Measurements from ENCODE around the gene SARS2.

Gene SARS2

DNA sequence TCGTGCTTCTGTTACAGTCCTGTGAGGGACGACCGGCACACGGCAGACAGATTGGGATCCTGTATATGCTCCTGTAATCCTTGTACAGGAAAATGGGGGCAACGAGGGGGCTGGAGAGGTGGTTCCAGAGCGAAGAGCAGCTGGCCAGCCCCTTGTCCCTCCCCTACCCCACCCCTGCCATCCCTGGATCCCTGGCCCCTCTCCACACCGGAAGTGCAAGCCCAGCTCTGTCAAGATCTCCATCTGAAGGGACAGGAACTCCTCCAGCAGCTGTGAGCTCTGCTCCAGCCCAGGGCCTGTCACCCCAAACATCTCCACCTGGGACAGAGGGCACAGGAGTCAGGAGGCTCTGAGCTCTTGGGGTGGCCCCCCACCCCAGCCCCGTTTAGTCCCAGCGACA is 13.0 kb downstream of the SARS2 start:
- Mint-ChIP-seq H3K4me3 (no peak overlapping the region), H3K9me3 (no peaks in the 10 kb centered on the region), H3K27me3 (no peaks in the 10 kb centered on the region), H3K4me1 (ENCODE audit: low read depth) (peaks cover 15% of the 10 kb centered on the region), H3K36me3 (ENCODE audit: low read depth) (peaks cover 23% of the 10 kb centered on the region), H3K27ac (no peak overlapping the region)
- intact Hi-C loops (cut with micrococcal nuclease), result no loop called here

DNA sequence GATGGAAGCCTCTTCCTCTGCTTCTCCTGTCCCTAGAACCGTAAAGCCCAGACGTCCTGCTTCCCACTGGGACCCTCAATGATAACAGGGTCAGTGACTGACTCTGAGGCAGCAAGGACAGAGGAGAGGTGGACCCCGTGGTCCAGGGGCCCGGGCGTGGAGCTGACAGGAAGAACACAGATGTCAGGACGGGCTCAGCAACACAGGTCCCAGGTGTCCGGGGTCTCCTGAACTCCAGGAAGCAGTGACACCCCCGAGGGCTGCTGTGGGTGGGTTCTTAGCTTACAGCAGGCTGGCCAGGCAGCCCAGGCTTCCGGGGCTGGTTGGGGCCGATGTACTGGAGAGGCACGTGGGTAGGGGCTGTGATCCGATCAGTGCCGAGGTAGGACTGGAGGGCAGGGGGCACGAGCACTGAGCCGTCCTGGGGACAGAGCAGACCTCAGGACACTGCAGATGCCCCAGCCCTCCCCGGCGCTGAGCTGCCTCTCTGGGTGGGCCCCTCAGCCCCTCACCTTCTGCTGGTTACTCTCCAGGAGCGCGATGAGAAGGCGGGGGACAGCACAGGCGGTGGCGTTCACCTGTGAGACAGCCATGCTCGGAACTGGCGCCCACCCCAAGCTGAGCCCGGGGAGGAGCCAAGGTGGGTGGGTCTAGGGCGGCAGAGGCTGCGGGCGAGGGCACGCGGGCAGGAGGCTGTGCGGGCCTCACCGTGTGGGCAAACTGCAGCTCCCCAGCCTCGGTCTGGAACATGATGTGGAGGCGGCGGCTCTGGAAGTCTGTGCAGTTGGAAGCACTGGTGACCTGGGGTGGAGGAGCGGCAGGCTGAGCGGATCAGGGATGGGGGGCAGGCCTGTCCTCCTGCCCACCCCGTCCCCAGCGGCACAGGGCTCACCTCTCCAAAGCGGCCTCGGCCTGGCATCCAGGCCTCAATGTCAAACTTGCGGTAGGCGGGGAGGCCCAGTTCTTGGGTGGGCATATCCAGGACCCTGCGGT is 14.9 kb downstream of the SARS2 start:
- no peak overlapping the region for H3K4me3 Mint-ChIP-seq
- no peaks in the 10 kb centered on the region for H3K27me3 Mint-ChIP-seq
- peaks cover 23% of the 10 kb centered on the region for H3K36me3 Mint-ChIP-seq (ENCODE audit: low read depth)
- peaks cover 17% of the 10 kb centered on the region for H3K4me1 Mint-ChIP-seq (ENCODE audit: low read depth)
- intact Hi-C loops (cut with micrococcal nuclease), result no loop called here
- no peaks in the 10 kb centered on the region for H3K9me3 Mint-ChIP-seq
- H3K27ac Mint-ChIP-seq, result peak overlapping the region; percentile 30

DNA sequence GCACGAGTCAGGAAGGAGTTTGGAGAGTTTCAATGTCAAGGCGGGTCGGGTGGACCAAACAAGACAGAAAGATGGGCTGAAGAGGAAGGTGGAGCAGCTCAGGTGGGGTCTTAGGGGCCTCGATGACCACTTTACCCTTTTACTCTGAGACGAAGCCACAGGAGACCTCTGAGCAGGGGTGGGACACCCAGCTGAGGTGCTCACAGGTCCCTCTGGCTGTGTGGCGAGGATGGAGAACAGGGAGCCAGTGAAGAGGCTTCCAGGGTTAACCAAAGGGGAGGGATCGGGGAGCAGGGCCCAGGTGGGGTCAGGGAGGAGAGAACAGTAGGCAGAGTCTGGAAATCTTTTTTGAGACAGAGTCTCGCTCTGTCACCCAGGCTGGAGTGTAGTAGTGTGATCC is 16.6 kb downstream of the SARS2 start:
- intact Hi-C loops (cut with micrococcal nuclease), result no loop called here
- Mint-ChIP-seq H3K9me3 (no peaks in the 10 kb centered on the region), H3K4me3 (no peak overlapping the region), H3K4me1 (ENCODE audit: low read depth) (peaks cover 17% of the 10 kb centered on the region), H3K27me3 (no peaks in the 10 kb centered on the region), H3K27ac (no peak overlapping the region), H3K36me3 (ENCODE audit: low read depth) (peaks cover 29% of the 10 kb centered on the region)

DNA sequence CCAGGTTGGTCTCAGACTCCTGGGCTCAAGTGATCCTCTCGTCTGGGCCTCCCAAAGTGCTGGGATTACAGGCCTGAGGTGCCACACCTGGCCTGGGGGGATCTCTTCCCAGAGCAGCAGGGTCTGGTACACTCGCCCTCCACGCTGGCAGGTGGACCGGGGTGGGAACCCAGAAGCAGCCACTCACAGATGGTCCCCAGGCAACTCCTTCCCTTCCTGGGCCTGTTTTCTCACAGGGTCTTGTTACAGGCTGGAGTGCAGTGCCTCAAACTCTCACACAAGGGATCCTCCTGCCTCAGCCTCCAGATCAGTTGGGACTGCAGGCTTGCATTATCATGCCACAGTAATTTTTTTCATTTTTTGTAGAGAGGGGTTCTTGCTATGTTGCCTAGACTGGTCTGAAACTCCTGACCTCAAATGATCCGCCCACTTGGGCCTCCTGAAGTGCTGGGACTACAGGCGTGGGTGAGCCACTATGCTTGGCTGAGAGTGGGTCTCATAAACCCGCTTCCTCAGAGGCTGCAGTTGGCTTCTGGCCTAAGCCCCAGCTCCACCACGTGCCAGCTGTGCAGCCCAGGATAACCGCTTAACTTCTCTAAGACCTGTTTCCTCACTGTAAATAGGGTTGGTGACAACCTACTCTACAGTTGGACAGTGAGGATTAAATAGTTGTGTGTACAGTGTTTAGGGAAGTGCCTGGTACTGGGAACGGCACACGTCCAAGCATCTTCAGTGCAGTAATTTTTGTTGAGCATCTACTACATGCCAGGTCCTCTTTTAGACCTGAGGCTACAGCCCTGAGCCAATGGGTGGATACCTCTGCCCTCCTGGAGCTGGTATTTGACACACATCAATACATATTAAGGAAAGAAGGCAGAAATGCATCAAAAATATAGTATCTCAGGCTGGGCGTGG is 17.7 kb downstream of the SARS2 start:
- H3K4me1 Mint-ChIP-seq (ENCODE audit: low read depth), result peaks cover 17% of the 10 kb centered on the region
- H3K27me3 Mint-ChIP-seq, result no peaks in the 10 kb centered on the region
- no peak overlapping the region for H3K27ac Mint-ChIP-seq
- H3K4me3 Mint-ChIP-seq, result no peak overlapping the region
- no peaks in the 10 kb centered on the region for H3K9me3 Mint-ChIP-seq
- intact Hi-C loops (cut with micrococcal nuclease), result no loop called here
- H3K36me3 Mint-ChIP-seq (ENCODE audit: low read depth), result peaks cover 40% of the 10 kb centered on the region

DNA sequence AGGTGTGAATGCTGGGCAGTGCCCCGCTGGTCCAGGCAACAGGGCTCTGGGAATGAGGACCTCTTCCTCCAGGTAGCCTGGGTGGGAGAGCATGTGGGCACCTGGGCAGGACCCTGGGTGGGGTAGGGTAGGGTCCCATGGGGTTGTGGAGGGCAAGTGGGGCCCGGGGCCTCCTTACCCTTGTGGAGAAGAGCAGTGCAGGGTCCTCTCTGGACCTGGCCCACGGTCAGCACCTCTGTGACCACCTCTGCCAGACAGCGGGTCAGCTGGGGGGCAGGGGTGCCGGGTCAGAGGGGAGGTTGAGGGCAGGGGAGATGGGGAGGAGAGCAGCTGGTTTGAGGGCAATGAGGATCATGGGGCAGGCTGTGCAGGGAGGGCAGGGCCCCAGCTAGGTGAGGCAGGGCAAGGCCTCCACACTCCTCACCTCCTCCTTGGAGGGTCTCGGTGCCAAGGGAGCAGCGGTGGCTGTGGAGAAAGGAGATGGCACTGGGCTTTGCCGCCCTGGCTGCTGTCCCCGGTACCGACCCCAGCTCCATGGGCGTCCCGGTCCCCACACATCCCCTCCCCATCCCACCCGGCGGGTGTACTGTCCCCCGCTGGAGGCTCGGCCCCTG is 19.1 kb downstream of the SARS2 start:
- Mint-ChIP-seq H3K27me3 (no peaks in the 10 kb centered on the region), H3K4me3 (no peak overlapping the region), H3K4me1 (ENCODE audit: low read depth) (peaks cover 17% of the 10 kb centered on the region), H3K9me3 (no peaks in the 10 kb centered on the region), H3K36me3 (ENCODE audit: low read depth) (peaks cover 53% of the 10 kb centered on the region), H3K27ac (no peak overlapping the region)
- intact Hi-C loops (cut with micrococcal nuclease), result no loop called here

DNA sequence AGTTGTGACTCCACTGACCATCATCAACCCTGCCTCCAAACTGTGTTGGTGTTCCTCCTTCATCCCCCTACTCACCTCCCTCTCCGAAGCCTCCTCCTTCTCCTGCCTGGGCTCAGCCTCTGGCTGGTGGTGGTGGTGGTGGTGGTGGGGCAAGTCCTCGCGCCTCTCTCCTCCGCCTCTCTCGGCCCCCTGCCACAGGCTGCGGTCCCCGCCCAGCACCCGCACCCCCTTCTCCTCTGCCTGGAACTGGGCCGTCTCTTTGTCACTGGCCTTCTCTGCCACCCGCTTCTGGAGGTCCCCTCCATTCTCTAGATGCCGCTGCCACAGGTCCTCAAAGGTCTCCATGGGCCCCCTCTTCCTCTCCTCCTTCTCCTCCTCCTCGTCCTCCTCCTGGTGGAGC is 20.1 kb downstream of the SARS2 start:
- peaks cover 53% of the 10 kb centered on the region for H3K36me3 Mint-ChIP-seq (ENCODE audit: low read depth)
- intact Hi-C loops (cut with micrococcal nuclease), result no loop called here
- no peak overlapping the region for H3K4me3 Mint-ChIP-seq
- H3K4me1 Mint-ChIP-seq (ENCODE audit: low read depth), result peaks cover 17% of the 10 kb centered on the region
- no peak overlapping the region for H3K27ac Mint-ChIP-seq
- no peaks in the 10 kb centered on the region for H3K27me3 Mint-ChIP-seq
- H3K9me3 Mint-ChIP-seq, result no peaks in the 10 kb centered on the region

DNA sequence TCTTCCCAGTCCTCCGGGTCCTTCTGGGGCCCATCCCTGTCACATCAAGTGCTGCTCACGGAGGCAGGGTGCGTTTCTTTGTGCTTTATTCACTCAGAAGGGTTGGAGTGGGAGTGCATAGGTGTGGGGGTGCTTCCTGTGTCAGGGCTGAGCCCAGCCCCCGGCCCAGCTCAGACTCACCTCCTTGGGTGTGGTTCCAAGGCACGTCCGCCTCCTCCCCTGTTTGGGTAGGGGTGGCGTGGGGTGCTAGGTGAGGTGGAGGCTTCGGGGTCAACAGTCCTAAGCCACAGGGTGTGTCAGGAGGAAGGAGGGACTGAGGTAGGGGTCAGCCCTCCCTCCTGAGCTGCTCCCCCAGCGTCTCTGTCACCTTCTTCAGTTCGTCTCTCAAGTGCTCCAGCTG is 21.7 kb downstream of the SARS2 start:
- Mint-ChIP-seq H3K36me3 (ENCODE audit: low read depth) (peaks cover 56% of the 10 kb centered on the region), H3K9me3 (no peaks in the 10 kb centered on the region), H3K27me3 (no peaks in the 10 kb centered on the region), H3K4me1 (ENCODE audit: low read depth) (peaks cover 16% of the 10 kb centered on the region), H3K4me3 (no peak overlapping the region), H3K27ac (no peak overlapping the region)
- intact Hi-C loops (cut with micrococcal nuclease), result no loop called here

DNA sequence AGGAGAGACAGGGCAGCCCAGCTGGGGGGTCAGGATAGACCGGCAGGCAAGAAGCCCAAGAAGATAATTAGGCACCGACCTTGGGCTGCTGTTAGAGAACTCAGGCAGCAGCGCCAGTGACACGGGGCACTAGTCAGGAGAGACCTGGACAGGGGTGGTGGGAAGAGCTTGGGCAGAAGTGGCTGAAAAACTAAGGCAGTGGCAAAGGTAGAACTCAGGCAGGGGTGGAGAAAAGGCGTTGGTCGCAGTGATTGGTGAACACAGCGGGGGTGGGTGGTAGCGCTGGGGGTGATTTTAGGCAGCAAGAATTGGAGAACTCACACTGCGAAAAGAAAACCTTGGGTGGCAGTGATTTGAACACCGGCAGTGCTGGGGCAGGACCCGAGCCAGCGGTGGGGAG is 22.9 kb downstream of the SARS2 start:
- H3K27me3 Mint-ChIP-seq, result no peaks in the 10 kb centered on the region
- no peaks in the 10 kb centered on the region for H3K9me3 Mint-ChIP-seq
- intact Hi-C loops (cut with micrococcal nuclease), result no loop called here
- H3K4me3 Mint-ChIP-seq, result no peak overlapping the region
- peaks cover 62% of the 10 kb centered on the region for H3K36me3 Mint-ChIP-seq (ENCODE audit: low read depth)
- H3K27ac Mint-ChIP-seq, result no peak overlapping the region
- peaks cover 4% of the 10 kb centered on the region for H3K4me1 Mint-ChIP-seq (ENCODE audit: low read depth)

DNA sequence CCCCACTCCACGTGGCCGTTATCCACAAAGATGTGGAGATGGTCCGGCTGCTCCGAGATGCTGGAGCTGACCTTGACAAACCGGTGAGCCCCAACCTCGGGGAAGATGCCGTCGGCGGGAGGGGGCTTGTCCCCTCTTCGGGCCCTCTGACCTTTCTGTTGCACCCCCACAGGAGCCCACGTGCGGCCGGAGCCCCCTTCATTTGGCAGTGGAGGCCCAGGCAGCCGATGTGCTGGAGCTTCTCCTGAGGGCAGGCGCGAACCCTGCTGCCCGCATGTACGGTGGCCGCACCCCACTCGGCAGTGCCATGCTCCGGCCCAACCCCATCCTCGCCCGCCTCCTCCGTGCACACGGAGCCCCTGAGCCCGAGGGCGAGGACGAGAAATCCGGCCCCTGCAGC is 23.3 kb downstream of the SARS2 start:
- Mint-ChIP-seq H3K4me1 (ENCODE audit: low read depth) (no peaks in the 10 kb centered on the region), H3K4me3 (no peak overlapping the region), H3K9me3 (no peaks in the 10 kb centered on the region), H3K27ac (no peak overlapping the region), H3K27me3 (no peaks in the 10 kb centered on the region), H3K36me3 (ENCODE audit: low read depth) (peaks cover 62% of the 10 kb centered on the region)
- intact Hi-C loops (cut with micrococcal nuclease), result no loop called here

DNA sequence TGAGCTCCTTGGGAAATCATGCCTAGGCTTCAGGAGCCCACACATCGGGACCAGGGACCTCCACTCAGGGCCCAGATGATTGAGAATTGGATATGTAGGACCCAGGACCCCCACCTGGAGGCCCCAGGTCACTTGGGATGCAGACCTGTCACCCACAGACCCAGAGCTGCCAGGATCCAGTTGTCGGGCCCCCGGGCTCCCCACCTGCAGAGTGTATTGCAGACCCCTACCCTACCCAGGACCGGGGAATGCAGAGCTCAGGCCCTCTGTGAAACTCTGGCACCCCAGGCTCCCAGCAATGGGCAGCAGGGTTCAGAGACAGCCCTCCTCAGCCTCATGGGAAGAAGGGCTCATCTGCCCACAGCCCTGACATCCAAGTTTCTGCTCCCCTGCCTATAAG is 24.9 kb downstream of the SARS2 start:
- H3K4me3 Mint-ChIP-seq, result no peak overlapping the region
- H3K27me3 Mint-ChIP-seq, result no peaks in the 10 kb centered on the region
- intact Hi-C loops (cut with micrococcal nuclease), result no loop called here
- peaks cover 15% of the 10 kb centered on the region for H3K4me1 Mint-ChIP-seq (ENCODE audit: low read depth)
- no peak overlapping the region for H3K27ac Mint-ChIP-seq
- H3K36me3 Mint-ChIP-seq (ENCODE audit: low read depth), result peaks cover 69% of the 10 kb centered on the region
- H3K9me3 Mint-ChIP-seq, result no peaks in the 10 kb centered on the region

DNA sequence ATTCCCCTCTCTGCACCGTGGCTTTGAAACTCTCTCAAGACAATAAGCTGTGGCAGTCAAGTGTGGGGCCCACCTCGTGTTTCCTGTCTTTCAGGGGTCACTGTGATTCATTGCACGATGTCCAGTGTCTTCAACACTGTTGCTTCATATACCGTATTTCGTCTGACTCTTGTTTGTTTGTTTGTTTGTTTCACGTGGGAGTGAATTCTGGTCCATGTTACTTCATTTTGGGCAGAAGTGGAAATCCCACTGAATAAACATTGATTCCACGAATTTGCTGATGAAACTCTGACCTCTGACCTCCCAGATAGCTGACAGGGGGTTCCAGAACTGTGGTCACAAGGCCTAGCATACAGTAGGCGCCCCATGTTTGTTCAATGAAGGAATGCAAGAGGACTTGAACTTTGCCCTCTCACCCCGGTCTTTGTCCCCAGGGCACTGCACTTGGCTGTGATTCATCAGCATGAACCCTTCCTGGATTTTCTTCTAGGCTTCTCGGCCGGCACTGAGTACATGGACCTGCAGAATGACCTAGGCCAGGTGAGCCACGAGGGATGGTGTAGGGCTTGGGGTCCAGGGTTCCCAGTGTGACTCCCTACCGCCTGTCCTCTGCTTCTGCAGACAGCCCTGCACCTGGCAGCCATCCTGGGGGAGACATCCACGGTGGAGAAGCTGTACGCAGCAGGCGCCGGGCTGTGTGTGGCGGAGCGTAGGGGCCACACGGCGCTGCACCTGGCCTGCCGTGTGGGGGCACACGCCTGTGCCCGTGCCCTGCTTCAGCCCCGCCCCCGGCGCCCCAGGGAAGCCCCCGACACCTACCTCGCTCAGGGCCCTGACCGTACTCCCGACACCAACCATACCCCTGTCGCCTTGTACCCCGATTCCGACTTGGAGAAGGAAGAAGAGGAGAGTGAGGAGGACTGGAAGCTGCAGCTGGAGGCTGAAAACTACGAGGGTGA is 25.7 kb downstream of the SARS2 start:
- Mint-ChIP-seq H3K36me3 (ENCODE audit: low read depth) (peaks cover 75% of the 10 kb centered on the region), H3K4me1 (ENCODE audit: low read depth) (peaks cover 21% of the 10 kb centered on the region), H3K27ac (no peak overlapping the region), H3K27me3 (no peaks in the 10 kb centered on the region), H3K9me3 (no peaks in the 10 kb centered on the region), H3K4me3 (no peak overlapping the region)
- intact Hi-C loops (cut with micrococcal nuclease), result no loop called here

DNA sequence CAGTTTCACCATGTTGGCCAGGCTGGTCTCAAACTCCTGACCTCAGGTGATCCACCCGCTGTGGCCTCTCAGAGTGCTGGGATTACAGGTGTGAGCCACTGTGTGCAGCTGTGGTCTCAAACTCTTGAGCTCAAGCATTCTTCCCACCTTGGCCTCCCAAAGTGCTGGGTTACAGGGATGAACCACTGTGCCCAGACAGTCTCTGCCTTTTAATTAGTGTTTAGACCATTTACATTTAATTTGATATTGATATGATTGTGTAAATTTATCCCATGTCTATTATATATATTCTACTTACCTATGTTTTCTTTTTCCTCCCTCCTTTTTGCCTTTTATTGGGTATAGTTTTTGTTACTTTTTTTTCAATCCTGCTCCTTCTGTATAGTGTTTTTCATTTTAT is 28.9 kb downstream of the SARS2 start:
- H3K4me3 Mint-ChIP-seq, result no peak overlapping the region

DNA sequence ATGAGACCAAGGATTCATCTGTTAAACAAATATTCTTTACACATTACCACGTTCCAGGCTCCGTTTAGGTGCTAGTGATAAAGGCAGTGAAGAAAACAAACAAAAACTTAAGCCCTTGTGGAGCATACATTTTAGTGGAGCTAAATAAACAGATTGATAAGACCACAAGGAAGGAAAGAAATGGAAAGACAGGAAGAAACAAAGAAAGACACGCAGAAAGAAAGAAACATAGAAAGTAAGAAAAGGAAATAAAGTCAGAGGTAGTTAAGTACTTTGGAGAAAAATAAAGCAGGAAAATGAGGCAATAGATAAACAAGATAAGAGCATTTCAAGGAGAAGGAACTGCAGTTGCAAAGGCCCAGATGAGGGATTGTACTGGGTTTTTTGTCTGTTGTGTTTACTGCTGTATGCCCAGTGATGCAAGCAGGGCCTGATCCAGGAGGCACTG is 29.8 kb downstream of the SARS2 start:
- Mint-ChIP-seq H3K27ac (peak overlapping the region; percentile 89), H3K4me3 (peak overlapping the region; percentile 72), H3K27me3 (no peaks in the 10 kb centered on the region), H3K4me1 (ENCODE audit: low read depth) (peaks cover 41% of the 10 kb centered on the region), H3K36me3 (ENCODE audit: low read depth) (peaks cover 52% of the 10 kb centered on the region), H3K9me3 (no peaks in the 10 kb centered on the region)
- intact Hi-C loops (cut with micrococcal nuclease), result no loop called here

More for the DNA sequence above, 28.9 kb downstream of the SARS2 start:
- Mint-ChIP-seq H3K9me3 (no peaks in the 10 kb centered on the region), H3K27ac (peak overlapping the region; percentile 31), H3K27me3 (no peaks in the 10 kb centered on the region), H3K4me1 (ENCODE audit: low read depth) (peaks cover 38% of the 10 kb centered on the region), H3K36me3 (ENCODE audit: low read depth) (peaks cover 58% of the 10 kb centered on the region)
- intact Hi-C loops (cut with micrococcal nuclease), result no loop called here

Data from dendritic cell treated with granulocyte-macrophage colony-stimulating factor and Interleukin-4, amounts not matched to agents 40 ng/mL and 50 ng/mL, for 4 days (primary cell).